H9 (cell line): Measurements from ENCODE around the gene NDUFS6. TPM values are rescaled to one million over a fixed set of nuclear protein-coding genes. Genes with fewer than 3 reads are reported as not detected.

Experiments
- DNase-seq: peaks from one replicate; pipeline ENCODE4 v3.0.0-alpha.2; 2017
- H2AFZ ChIP-seq: one replicate; pipeline ENCODE4 v1.6.1; 2013; ENCODE audit warnings: mild to moderate bottlenecking, low read length, control low read depth, moderate library complexity
- H2AK5ac ChIP-seq: 2 replicates; pipeline ENCODE4 v1.6.1; 2013; ENCODE audit warnings: low read length, control low read depth, mixed read lengths; ENCODE audit not compliant: insufficient read length
- H2BK120ac ChIP-seq: one replicate; pipeline ENCODE4 v1.6.1; 2013; ENCODE audit warnings: low read depth, mild to moderate bottlenecking, low read length, control low read depth, inconsistent platforms; ENCODE audit not compliant: poor library complexity, severe bottlenecking
- H2BK12ac ChIP-seq: 2 replicates; pipeline ENCODE4 v1.6.1; 2013; ENCODE audit warnings: low read length, control low read depth, mixed read lengths, low read depth; ENCODE audit not compliant: insufficient read length
- H2BK15ac ChIP-seq: 2 replicates; pipeline ENCODE4 v1.6.1; 2013; ENCODE audit warnings: low read depth, low read length, control low read depth
- H2BK20ac ChIP-seq: one replicate; pipeline ENCODE4 v1.6.1; 2013; ENCODE audit warnings: low read depth, mild to moderate bottlenecking, low read length, control low read depth, inconsistent platforms; ENCODE audit not compliant: poor library complexity, severe bottlenecking
- H2BK5ac ChIP-seq: 2 replicates; pipeline ENCODE4 v1.6.1; 2013; ENCODE audit warnings: low read length, control low read depth, mixed read lengths; ENCODE audit not compliant: insufficient read length
- H3K14ac ChIP-seq: 2 replicates; pipeline ENCODE4 v1.6.1; 2013; ENCODE audit warnings: low read length, control low read depth; ENCODE audit not compliant: insufficient read depth
- H3K18ac ChIP-seq: 2 replicates; pipeline ENCODE4 v1.6.1; 2013; ENCODE audit warnings: low read depth, mild to moderate bottlenecking, mixed read lengths, low read length, control low read depth; ENCODE audit not compliant: insufficient read length
- H3K23ac ChIP-seq: 2 replicates; pipeline ENCODE4 v1.6.1; 2013; ENCODE audit warnings: low read length, control low read depth, mixed read lengths, low read depth; ENCODE audit not compliant: insufficient read length
- H3K23me2 ChIP-seq: 2 replicates; pipeline ENCODE4 v1.6.1; 2013; ENCODE audit warnings: low read depth, mild to moderate bottlenecking, mixed read lengths, low read length, control low read depth; ENCODE audit not compliant: insufficient read length, poor library complexity, severe bottlenecking
- H3K27ac ChIP-seq: 2 replicates; pipeline ENCODE4 v1.5.1; 2013; ENCODE audit warnings: low read length, control low read depth, mixed read lengths, low read depth; ENCODE audit not compliant: insufficient read length
- H3K27me3 ChIP-seq: 2 replicates; pipeline ENCODE4 v1.6.1; 2013; ENCODE audit warnings: low read length, control low read depth, inconsistent platforms; ENCODE audit not compliant: insufficient read depth
- H3K4ac ChIP-seq: 2 replicates; pipeline ENCODE4 v1.6.1; 2013; ENCODE audit warnings: low read depth, mild to moderate bottlenecking, control low read depth, inconsistent platforms, low read length, moderate library complexity
- H3K4me1 ChIP-seq: 2 replicates; pipeline ENCODE4 v1.6.1; 2013; ENCODE audit warnings: low read length, control low read depth, inconsistent platforms; ENCODE audit not compliant: insufficient read depth
- H3K4me2 ChIP-seq: 2 replicates; pipeline ENCODE4 v1.6.1; 2013; ENCODE audit warnings: low read length, control low read depth, mixed read lengths; ENCODE audit not compliant: insufficient read length, insufficient read depth
- H3K56ac ChIP-seq: 2 replicates; pipeline ENCODE4 v1.6.1; 2013; ENCODE audit warnings: low read depth, mild to moderate bottlenecking, mixed read lengths, low read length, control low read depth; ENCODE audit not compliant: insufficient read length
- H3K79me1 ChIP-seq: 2 replicates; pipeline ENCODE4 v1.6.1; 2013; ENCODE audit warnings: low read depth, mild to moderate bottlenecking, moderate library complexity, low read length, control low read depth, inconsistent platforms; ENCODE audit not compliant: insufficient read depth, poor library complexity, severe bottlenecking
- H3K79me2 ChIP-seq: 2 replicates; pipeline ENCODE4 v1.6.1; 2013; ENCODE audit warnings: low read length, control low read depth, inconsistent platforms; ENCODE audit not compliant: insufficient read depth
- H3K9ac ChIP-seq: 2 replicates; pipeline ENCODE4 v1.6.1; 2013; ENCODE audit warnings: low read length, control low read depth, mixed read lengths; ENCODE audit not compliant: insufficient read length; ENCODE audit errors: extremely low read depth
- H3K9me3 ChIP-seq: one replicate; pipeline ENCODE4 v1.6.1; 2013; ENCODE audit warnings: low read depth, low read length, inconsistent platforms; ENCODE audit not compliant: control insufficient read depth
- H3T11ph ChIP-seq: one replicate; pipeline ENCODE4 v1.6.1; 2013; ENCODE audit warnings: mild to moderate bottlenecking, low read length, control low read depth, inconsistent platforms
- H4K20me1 ChIP-seq: one replicate; pipeline ENCODE4 v1.6.1; 2013; ENCODE audit not compliant: control insufficient read depth, insufficient read length, insufficient read depth
- H4K5ac ChIP-seq: 2 replicates; pipeline ENCODE4 v1.6.1; 2013; ENCODE audit warnings: low read depth, mild to moderate bottlenecking, mixed read lengths, low read length, control low read depth; ENCODE audit not compliant: insufficient read length
- H4K8ac ChIP-seq: replicated peaks from 2 replicates; pipeline ENCODE4 v1.6.1; 2013; ENCODE audit warnings: low read length, control low read depth, mixed read lengths, low read depth; ENCODE audit not compliant: insufficient read length
- H4K91ac ChIP-seq: 2 replicates; pipeline ENCODE4 v1.6.1; 2013; ENCODE audit warnings: low read depth, mild to moderate bottlenecking, moderate library complexity, mixed read lengths, low read length, control low read depth; ENCODE audit not compliant: insufficient read length
- H3K27ac Mint-ChIP-seq, 3 experiments: 2 replicates in 2 of 3; 3 replicates in 1 of 3; pipeline ENCODE4 v1.8.0; 2020 to 2021; ENCODE audit warnings: mixed read lengths in 3 of 3, mild to moderate bottlenecking in 1 of 3, moderate library complexity in 1 of 3
- H3K27me3 Mint-ChIP-seq: 2 replicates; pipeline ENCODE4 v1.8.0; 2021; ENCODE audit warnings: low read depth, mild to moderate bottlenecking, moderate library complexity, mixed read lengths
- H3K36me3 Mint-ChIP-seq, 3 experiments: 2 replicates in 2 of 3; 3 replicates in 1 of 3; pipeline ENCODE4 v1.8.0; 2020 to 2021; ENCODE audit warnings: low read depth in 3 of 3, mixed read lengths in 3 of 3; ENCODE audit not compliant: insufficient read depth in 1 of 3
- H3K4me1 Mint-ChIP-seq, 2 experiments: 2 replicates each; pipeline ENCODE4 v1.8.0; 2020; ENCODE audit warnings: mixed read lengths in 2 of 2
- H3K4me3 Mint-ChIP-seq, 2 experiments: 2 replicates in 1 of 2; 3 replicates in 1 of 2; pipeline ENCODE4 v1.8.0; 2020 to 2021; ENCODE audit warnings: mild to moderate bottlenecking in 2 of 2, mixed read lengths in 2 of 2, moderate library complexity in 1 of 2
- H3K9me3 Mint-ChIP-seq, 2 experiments: 2 replicates in 1 of 2; 3 replicates in 1 of 2; pipeline ENCODE4 v1.8.0; 2020; ENCODE audit warnings: mild to moderate bottlenecking in 2 of 2, mixed read lengths in 2 of 2, moderate library complexity in 1 of 2
- WGBS: extraction: QIAGEN DNeasy Blood & Tissue Kit; methylation state at CpG from one replicate; pipeline ENCODE4 v1.1.7; 2013; ENCODE audit warnings: missing lambda C conversion rate, low lambda C conversion rate, mixed read lengths; ENCODE audit not compliant: insufficient read length; ENCODE audit errors: extremely low coverage; 5-methylcytosine and 5-hydroxymethylcytosine counted together
- total RNA-seq: library from RNA; stranded (reverse); gene quantifications from 2 replicates; pipeline ENCODE4 v1.2.1, GENCODE V29; 2021
- TF ChIP-seq, protein P1 (sequence below): fragments of 200-600 bp; sonication (generic); conservative IDR thresholded peaks from 3 replicates; pipeline ENCODE4 v1.8.0; 2021; ENCODE audit warnings: antibody characterized with exemption, mild to moderate bottlenecking

Gene NDUFS6
- total RNA-seq, 1 experiment from 2014 or later: 62.5 TPM

DNA sequence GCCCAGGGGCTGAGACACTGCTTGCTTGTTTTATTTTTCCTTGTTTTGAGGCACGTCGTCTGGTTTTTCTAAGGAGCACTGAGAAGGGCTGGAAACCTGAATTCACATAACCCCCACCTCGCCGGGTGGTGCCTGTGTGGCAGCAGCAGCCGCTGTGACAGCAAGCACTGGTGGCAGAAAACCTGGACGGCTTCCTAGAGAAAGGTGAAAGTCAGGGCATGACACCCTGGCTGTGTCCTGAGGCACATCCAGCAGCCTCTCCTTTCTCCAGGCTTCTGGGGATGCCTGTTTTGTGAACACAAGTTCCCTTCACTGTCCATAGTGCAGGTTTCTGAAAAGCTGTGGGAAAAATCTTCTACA is 30.8 kb upstream of the NDUFS6 start:
- H3K27me3 Mint-ChIP-seq: peaks cover 4% of the 10 kb centered on the region; the same call in 1 of the 2 replicates
- Histone ChIP-seq H3K23ac (no peak overlapping the region), H3K4ac (no peak overlapping the region), H2BK12ac (no peak overlapping the region), H3K14ac (no peak overlapping the region), H3K79me2 (no peaks in the 10 kb centered on the region), H3K56ac (no peak overlapping the region), H3K27me3 (no peaks in the 10 kb centered on the region; the same call in 1 of the 2 replicates), H3K9ac (no peak overlapping the region), H3K4me2 (no peak overlapping the region), H3K18ac (no peak overlapping the region), H3T11ph (no peak overlapping the region), H2BK20ac (no peak overlapping the region), H4K5ac (no peak overlapping the region), H3K4me1 (no peaks in the 10 kb centered on the region), H3K23me2 (no peaks in the 10 kb centered on the region), H4K8ac (no peak overlapping the region), H2BK5ac (no peak overlapping the region), H2BK120ac (no peak overlapping the region), H3K27ac (no peak overlapping the region), H3K79me1 (no peaks in the 10 kb centered on the region), H4K20me1 (no peaks in the 10 kb centered on the region), H3K9me3 (no peaks in the 10 kb centered on the region), H4K91ac (no peak overlapping the region), H2AK5ac (no peak overlapping the region), H2AFZ (no peak overlapping the region), H2BK15ac (no peak overlapping the region)
- TF ChIP-seq, protein P1, sequence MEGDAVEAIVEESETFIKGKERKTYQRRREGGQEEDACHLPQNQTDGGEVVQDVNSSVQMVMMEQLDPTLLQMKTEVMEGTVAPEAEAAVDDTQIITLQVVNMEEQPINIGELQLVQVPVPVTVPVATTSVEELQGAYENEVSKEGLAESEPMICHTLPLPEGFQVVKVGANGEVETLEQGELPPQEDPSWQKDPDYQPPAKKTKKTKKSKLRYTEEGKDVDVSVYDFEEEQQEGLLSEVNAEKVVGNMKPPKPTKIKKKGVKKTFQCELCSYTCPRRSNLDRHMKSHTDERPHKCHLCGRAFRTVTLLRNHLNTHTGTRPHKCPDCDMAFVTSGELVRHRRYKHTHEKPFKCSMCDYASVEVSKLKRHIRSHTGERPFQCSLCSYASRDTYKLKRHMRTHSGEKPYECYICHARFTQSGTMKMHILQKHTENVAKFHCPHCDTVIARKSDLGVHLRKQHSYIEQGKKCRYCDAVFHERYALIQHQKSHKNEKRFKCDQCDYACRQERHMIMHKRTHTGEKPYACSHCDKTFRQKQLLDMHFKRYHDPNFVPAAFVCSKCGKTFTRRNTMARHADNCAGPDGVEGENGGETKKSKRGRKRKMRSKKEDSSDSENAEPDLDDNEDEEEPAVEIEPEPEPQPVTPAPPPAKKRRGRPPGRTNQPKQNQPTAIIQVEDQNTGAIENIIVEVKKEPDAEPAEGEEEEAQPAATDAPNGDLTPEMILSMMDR: no peak
- H3K27ac Mint-ChIP-seq: no peak overlapping the region
- H3K4me3 Mint-ChIP-seq: no peak overlapping the region
- no peak for DNase-seq
- no peaks in the 10 kb centered on the region for H3K36me3 Mint-ChIP-seq
- no CpG with 5 or more reads among the region's 6 CpGs for WGBS
- H3K9me3 Mint-ChIP-seq: peaks cover 4 to 6% of the 10 kb centered on the region in 2 experiments; a peak in 4 of 5 replicates
- H3K4me1 Mint-ChIP-seq: peaks cover 4 to 6% of the 10 kb centered on the region in 2 experiments
